DND-41 (cell line): Measurements from ENCODE around the gene SLC30A5.

ENCODE experiments used
- EZH2 ChIP-seq: IDR thresholded peaks from 3 replicates; pipeline ENCODE4 v1.6.1; 2012; ENCODE audit warnings: borderline replicate concordance, low read depth, mild to moderate bottlenecking, moderate library complexity, low read length, inconsistent platforms; ENCODE audit not compliant: severe bottlenecking
- TF ChIP-seq, protein P1 (sequence below): IDR thresholded peaks from 2 replicates; pipeline ENCODE4 v1.5.1; 2012; ENCODE audit warnings: borderline replicate concordance, low read length, moderate library complexity, mild to moderate bottlenecking; ENCODE audit not compliant: poor library complexity, severe bottlenecking; ENCODE audit errors: extremely low read depth

DNA sequence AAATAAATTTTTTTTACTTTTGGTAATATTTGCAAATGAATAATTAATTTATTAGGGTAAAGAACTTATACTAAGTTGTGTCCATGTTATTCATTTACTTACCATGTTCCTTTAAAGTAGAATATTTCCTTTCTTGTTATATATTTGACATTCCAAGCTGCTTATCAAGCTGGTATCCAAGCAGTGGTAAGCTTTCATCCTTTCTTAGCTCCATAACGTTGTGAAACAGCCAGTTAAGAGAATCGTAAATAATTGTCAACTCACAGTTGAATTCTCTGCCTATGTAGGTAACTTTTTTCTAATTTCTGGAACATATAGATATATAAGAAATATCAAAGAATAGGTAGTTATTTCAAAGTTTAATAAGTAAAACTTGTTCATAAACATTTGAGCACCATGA is 36.4 kb downstream of the SLC30A5 start:
- TF ChIP-seq, protein P1, sequence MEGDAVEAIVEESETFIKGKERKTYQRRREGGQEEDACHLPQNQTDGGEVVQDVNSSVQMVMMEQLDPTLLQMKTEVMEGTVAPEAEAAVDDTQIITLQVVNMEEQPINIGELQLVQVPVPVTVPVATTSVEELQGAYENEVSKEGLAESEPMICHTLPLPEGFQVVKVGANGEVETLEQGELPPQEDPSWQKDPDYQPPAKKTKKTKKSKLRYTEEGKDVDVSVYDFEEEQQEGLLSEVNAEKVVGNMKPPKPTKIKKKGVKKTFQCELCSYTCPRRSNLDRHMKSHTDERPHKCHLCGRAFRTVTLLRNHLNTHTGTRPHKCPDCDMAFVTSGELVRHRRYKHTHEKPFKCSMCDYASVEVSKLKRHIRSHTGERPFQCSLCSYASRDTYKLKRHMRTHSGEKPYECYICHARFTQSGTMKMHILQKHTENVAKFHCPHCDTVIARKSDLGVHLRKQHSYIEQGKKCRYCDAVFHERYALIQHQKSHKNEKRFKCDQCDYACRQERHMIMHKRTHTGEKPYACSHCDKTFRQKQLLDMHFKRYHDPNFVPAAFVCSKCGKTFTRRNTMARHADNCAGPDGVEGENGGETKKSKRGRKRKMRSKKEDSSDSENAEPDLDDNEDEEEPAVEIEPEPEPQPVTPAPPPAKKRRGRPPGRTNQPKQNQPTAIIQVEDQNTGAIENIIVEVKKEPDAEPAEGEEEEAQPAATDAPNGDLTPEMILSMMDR, result no peak
- no peak for TF ChIP-seq EZH2
